Hematopoietic multipotent progenitor cell treated with erythropoietin and hydrocortisone succinate and interleukin-3 and kit ligand, for 17 days (in vitro differentiated cells): ENCODE measurements around the gene H2AZ2.
A peak's percentile ranks its signal among the peaks of the same experiment; 100 is the strongest.
"Not testable (repeated sequence)": the region's sequence is repeated elsewhere in the genome, so short reads cannot be mapped to it uniquely, and the experiment has no call there.

ENCODE experiments used
- DNase-seq: peaks from one replicate; pipeline ENCODE4 v3.0.0-alpha.2; 2015; ENCODE audit warnings: low spot score

Gene H2AZ2

GRCh38 chr7:44814919-44815318, 33.0 kb downstream of the H2AZ2 start:
- DNase-seq, result no peak

GRCh38 chr7:44811571-44811970, 36.3 kb downstream of the H2AZ2 start:
- DNase-seq, result no peak

GRCh38 chr7:44811093-44811492, 36.8 kb downstream of the H2AZ2 start:
- no peak for DNase-seq

GRCh38 chr7:44808914-44809393, 38.9 kb downstream of the H2AZ2 start:
- no peak for DNase-seq

- DNase-seq, result no peak
Observed at GRCh38 chr7:44805950-44806349, 41.9 kb downstream of the H2AZ2 start.

GRCh38 chr7:44803828-44804519, 43.9 kb downstream of the H2AZ2 start:
- DNase-seq, result not testable (repeated sequence)

- no peak for DNase-seq
Observed at GRCh38 chr7:44802418-44803025, 45.4 kb downstream of the H2AZ2 start.

- no peak for DNase-seq
Observed at GRCh38 chr7:44801890-44802289, 46.0 kb downstream of the H2AZ2 start.

- no peak for DNase-seq
Observed at GRCh38 chr7:44799939-44800338, 47.9 kb downstream of the H2AZ2 start.

GRCh38 chr7:44798649-44799305, 49.1 kb downstream of the H2AZ2 start:
- peak; percentile 8 for DNase-seq

GRCh38 chr7:44797329-44798258, 50.3 kb downstream of the H2AZ2 start:
- peak; percentile 80 for DNase-seq

GRCh38 chr7:44796504-44797328, 51.2 kb downstream of the H2AZ2 start, which contains the start of gene PPIA:
TSS of gene PPIA (plus strand) at chr7:44796681. CDS start at chr7:44796725, 44 bp downstream.
- DNase-seq, result peak; percentile 97

GRCh38 chr7:44796034-44796503, 51.8 kb downstream of the H2AZ2 start:
- DNase-seq, result no peak

GRCh38 chr7:44794331-44794730, 53.6 kb downstream of the H2AZ2 start:
- DNase-seq, result no peak

GRCh38 chr7:44793919-44794318, 54.0 kb downstream of the H2AZ2 start:
- DNase-seq, result no peak

- DNase-seq, result no peak
Observed at GRCh38 chr7:44791278-44792219, 56.3 kb downstream of the H2AZ2 start.

GRCh38 chr7:44789990-44790389, 57.9 kb downstream of the H2AZ2 start:
- no peak for DNase-seq

GRCh38 chr7:44787762-44788161, 60.1 kb downstream of the H2AZ2 start:
- no peak for DNase-seq

- DNase-seq, result no peak
Observed at GRCh38 chr7:44787041-44787440, 60.8 kb downstream of the H2AZ2 start.

- DNase-seq, result not testable (repeated sequence)
Observed at GRCh38 chr7:44785218-44785617, 62.7 kb downstream of the H2AZ2 start.
